Hepatocyte (in vitro differentiated cells): ENCODE data around the gene FAM193B. TPM values are rescaled to one million over a fixed set of nuclear protein-coding genes. Genes with fewer than 3 reads are reported as not detected.

ENCODE experiments used
- DNase-seq: peaks from one replicate; pipeline ENCODE4 v3.0.0-alpha.2; 2016; ENCODE audit warnings: low spot score
- H2AFZ ChIP-seq: fragments of 200-600 bp; sonication (generic); 2 replicates; pipeline ENCODE4 v1.6.0; 2016; ENCODE audit warnings: antibody characterized with exemption, mild to moderate bottlenecking
- H3K27ac ChIP-seq: fragments of 200-600 bp; sonication (generic); 2 replicates; pipeline ENCODE4 v1.5.1; 2016; ENCODE audit warnings: mild to moderate bottlenecking
- H3K27me3 ChIP-seq: fragments of 200-600 bp; sonication (generic); 2 replicates; pipeline ENCODE4 v1.6.1; 2016
- H3K36me3 ChIP-seq: fragments of 200-600 bp; sonication (generic); replicated peaks from 2 replicates; pipeline ENCODE4 v1.5.1; 2016; ENCODE audit warnings: low read depth; ENCODE audit not compliant: insufficient read depth
- H3K4me1 ChIP-seq: fragments of 200-600 bp; sonication (generic); 2 replicates; pipeline ENCODE4 v1.5.1; 2016; ENCODE audit warnings: mild to moderate bottlenecking, moderate library complexity; ENCODE audit not compliant: insufficient read depth
- H3K4me2 ChIP-seq: fragments of 200-600 bp; sonication (generic); 2 replicates; pipeline ENCODE4 v1.6.0; 2016
- H3K4me3 ChIP-seq: fragments of 200-600 bp; sonication (generic); 2 replicates; pipeline ENCODE4 v1.5.1; 2016; ENCODE audit warnings: mild to moderate bottlenecking
- H3K79me2 ChIP-seq: fragments of 200-600 bp; sonication (generic); 2 replicates; pipeline ENCODE4 v1.6.0; 2017; ENCODE audit warnings: mild to moderate bottlenecking
- H3K9me2 ChIP-seq: fragments of 200-600 bp; sonication (generic); replicated peaks from 2 replicates; pipeline ENCODE4 v1.6.0; 2017; ENCODE audit warnings: mild to moderate bottlenecking; ENCODE audit not compliant: insufficient read depth
- H3K9me3 ChIP-seq: fragments of 200-600 bp; sonication (generic); 2 replicates; pipeline ENCODE4 v1.5.1; 2016; ENCODE audit warnings: low read depth, mild to moderate bottlenecking
- H4K20me1 ChIP-seq: fragments of 200-600 bp; sonication (generic); 2 replicates; pipeline ENCODE4 v1.6.0; 2016; ENCODE audit warnings: mild to moderate bottlenecking; ENCODE audit not compliant: insufficient read depth, poor library complexity, severe bottlenecking
- CTCF ChIP-seq: fragments of 200-600 bp; sonication (generic); IDR thresholded peaks from 2 replicates; pipeline ENCODE4 v1.5.1; 2016; ENCODE audit warnings: antibody characterized with exemption, mild to moderate bottlenecking; ENCODE audit not compliant: poor library complexity
- EZH2 ChIP-seq: fragments of 200-600 bp; sonication (generic); IDR thresholded peaks from 2 replicates; pipeline ENCODE4 v1.6.1; 2016; ENCODE audit warnings: antibody characterized with exemption, mild to moderate bottlenecking, borderline replicate concordance
- EZH2phosphoT487 ChIP-seq: fragments of 200-600 bp; sonication (generic); IDR thresholded peaks from one replicate; pipeline ENCODE4 v1.6.1; 2018; ENCODE audit warnings: antibody characterized with exemption, mild to moderate bottlenecking, low read depth, moderate library complexity; ENCODE audit not compliant: unreplicated experiment, severe bottlenecking
- WGBS: methylation state at CpG from one replicate; pipeline ENCODE4 v1.1.6; 2016; ENCODE audit warnings: low lambda C conversion rate; ENCODE audit errors: missing lambda C conversion rate; 5-methylcytosine and 5-hydroxymethylcytosine counted together
- polyA plus RNA-seq: library from polyadenylated mRNA; unstranded; fragments of >200 nt; fragmentation: Nextera tagmentation; extraction: Ambion mirVana; gene quantifications from 2 replicates; pipeline ENCODE4 v1.2.1, GENCODE V29; 2016
- total RNA-seq: library from RNA; depleted of rRNA; stranded (reverse); fragments of >200 nt; gene quantifications from 2 replicates; pipeline ENCODE4 v1.2.3, GENCODE V29; 2014

Gene FAM193B
- total and polyA plus RNA-seq, 2 experiments from 2014 or later, result 67.6 to 76.1 TPM

DNA sequence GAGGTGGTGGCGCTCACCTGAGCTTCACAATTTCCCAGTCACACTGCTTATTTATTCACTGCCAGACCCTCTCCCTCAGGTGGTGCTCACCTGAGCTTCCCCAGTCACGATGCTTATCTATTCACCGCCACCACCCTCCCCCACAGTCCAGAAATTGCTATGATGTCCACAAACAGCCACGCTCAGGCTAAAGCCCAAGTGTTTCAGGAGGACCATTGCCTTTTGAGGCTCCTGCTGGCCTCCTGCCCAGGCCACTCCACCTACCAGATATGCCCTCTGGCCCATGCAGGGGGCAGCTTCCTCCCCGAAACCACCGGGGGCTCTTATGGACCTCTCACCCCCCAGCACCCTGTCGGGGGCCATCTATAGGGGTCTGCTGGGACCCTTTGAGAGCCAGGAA lies 61.5 kb downstream of the FAM193B start:
- peaks cover 8% of the 10 kb centered on the region for H4K20me1 ChIP-seq
- no peaks in the 10 kb centered on the region for H3K36me3 ChIP-seq
- no peak for DNase-seq
- no peaks in the 10 kb centered on the region for H3K9me2 ChIP-seq
- no peak overlapping the region for H3K4me2 ChIP-seq
- H3K27ac ChIP-seq, result no peak overlapping the region
- 87% methylated on average over 7 of the region's 7 CpGs for WGBS
- no peak for TF ChIP-seq EZH2phosphoT487
- TF ChIP-seq EZH2, result no peak
- no peak for TF ChIP-seq CTCF
- no peaks in the 10 kb centered on the region for H3K27me3 ChIP-seq
- H3K9me3 ChIP-seq, result no peaks in the 10 kb centered on the region
- no peak overlapping the region for H3K4me3 ChIP-seq
- peaks cover 20% of the 10 kb centered on the region for H3K79me2 ChIP-seq
- H3K4me1 ChIP-seq, result peaks cover 28% of the 10 kb centered on the region
- H2AFZ ChIP-seq, result no peak overlapping the region

DNA sequence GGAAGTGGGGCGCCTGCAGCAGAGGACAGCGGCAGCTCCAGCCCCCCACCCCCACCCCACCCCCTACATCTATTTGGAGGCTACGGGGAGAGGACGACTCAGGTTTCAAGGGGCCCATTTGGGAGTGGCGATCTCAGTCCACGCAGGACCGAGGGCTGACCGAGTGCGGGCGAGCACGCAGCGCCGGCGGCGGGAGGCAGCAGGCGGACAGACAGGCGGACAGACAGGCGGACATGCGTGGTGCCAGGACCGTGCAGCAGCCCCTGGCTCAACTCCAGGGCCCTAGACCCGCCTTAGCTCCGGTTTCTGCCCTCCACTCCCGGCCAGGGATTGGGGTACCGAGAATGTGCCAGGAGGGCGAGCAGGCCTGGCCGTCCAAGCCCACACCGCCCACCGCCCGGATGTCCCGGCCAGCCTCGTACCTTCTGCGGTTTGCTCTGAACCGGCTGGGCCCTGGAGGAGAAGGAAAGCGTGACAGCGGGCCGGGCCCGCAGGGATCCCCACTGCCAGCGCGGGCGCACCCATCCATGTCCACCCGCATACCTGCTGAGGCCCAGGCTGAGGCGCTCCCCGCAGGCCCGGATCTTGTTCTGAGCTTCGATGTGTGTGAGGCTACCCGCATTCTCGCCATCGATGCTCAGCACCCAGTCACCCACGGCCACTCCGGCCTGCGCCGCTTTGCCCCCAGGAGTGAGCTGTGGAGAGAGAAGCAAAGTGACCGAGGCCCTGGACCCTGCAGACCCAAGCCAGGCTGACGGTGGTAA lies 62.2 kb downstream of the FAM193B start:
- no peak overlapping the region for H2AFZ ChIP-seq
- no peak overlapping the region for H3K4me2 ChIP-seq
- H4K20me1 ChIP-seq, result peaks cover 8% of the 10 kb centered on the region
- no peaks in the 10 kb centered on the region for H3K9me2 ChIP-seq
- no peak overlapping the region for H3K27ac ChIP-seq
- H3K4me1 ChIP-seq, result peaks cover 28% of the 10 kb centered on the region
- H3K4me3 ChIP-seq, result no peak overlapping the region
- peaks cover 20% of the 10 kb centered on the region for H3K79me2 ChIP-seq
- DNase-seq, result no peak
- no peaks in the 10 kb centered on the region for H3K9me3 ChIP-seq
- H3K36me3 ChIP-seq, result no peaks in the 10 kb centered on the region
- 96% methylated on average over 43 of the region's 54 CpGs for WGBS
- TF ChIP-seq EZH2, result no peak
- no peaks in the 10 kb centered on the region for H3K27me3 ChIP-seq

GRCh38 chr5:177491429-177491945 lies 62.9 kb downstream of the FAM193B start:
- peaks cover 20% of the 10 kb centered on the region for H3K79me2 ChIP-seq
- peaks cover 27% of the 10 kb centered on the region for H3K4me1 ChIP-seq
- TF ChIP-seq EZH2 (no peak), CTCF (peak; percentile 53)
- H3K4me3 ChIP-seq, result no peak overlapping the region
- no peak overlapping the region for H2AFZ ChIP-seq
- peak; percentile 65 for DNase-seq
- H3K27ac ChIP-seq, result no peak overlapping the region
- no peaks in the 10 kb centered on the region for H3K27me3 ChIP-seq
- H3K36me3 ChIP-seq, result no peaks in the 10 kb centered on the region
- WGBS, result 44% methylated on average over 14 of the region's 43 CpGs
- no peak overlapping the region for H3K4me2 ChIP-seq
- H4K20me1 ChIP-seq, result peaks cover 8% of the 10 kb centered on the region
- no peaks in the 10 kb centered on the region for H3K9me3 ChIP-seq
- no peaks in the 10 kb centered on the region for H3K9me2 ChIP-seq

GRCh38 chr5:177490992-177491391 lies 63.4 kb downstream of the FAM193B start:
- peaks cover 8% of the 10 kb centered on the region for H4K20me1 ChIP-seq
- no peak overlapping the region for H3K27ac ChIP-seq
- no peak overlapping the region for H3K4me2 ChIP-seq
- H3K27me3 ChIP-seq, result no peaks in the 10 kb centered on the region
- no peaks in the 10 kb centered on the region for H3K36me3 ChIP-seq
- no peaks in the 10 kb centered on the region for H3K9me3 ChIP-seq
- TF ChIP-seq CTCF, result no peak
- no peak for TF ChIP-seq EZH2phosphoT487
- no peak for TF ChIP-seq EZH2
- WGBS, result 97% methylated on average over 15 of the region's 16 CpGs
- H3K79me2 ChIP-seq, result peaks cover 18% of the 10 kb centered on the region
- H3K9me2 ChIP-seq, result no peaks in the 10 kb centered on the region
- H2AFZ ChIP-seq, result no peak overlapping the region
- peaks cover 22% of the 10 kb centered on the region for H3K4me1 ChIP-seq
- H3K4me3 ChIP-seq, result no peak overlapping the region
- DNase-seq, result no peak
